Fibroblast of mammary gland (primary cell): Measurements from ENCODE around the gene CT45A3.
A peak's percentile ranks its signal among the peaks of the same experiment; 100 is the strongest.
"Not testable (repeated sequence)": the region's sequence is repeated elsewhere in the genome, so short reads cannot be mapped to it uniquely, and the experiment has no call there.

Source experiments
- DNase-seq: peaks from one replicate; pipeline ENCODE4 v3.0.0-alpha.2; 2010; ENCODE audit warnings: low read depth
- H3K4me3 ChIP-seq: 2 replicates; pipeline ENCODE4 v1.5.1; 2011; ENCODE audit warnings: low read depth, mild to moderate bottlenecking, low read length, moderate library complexity; ENCODE audit not compliant: control insufficient read depth
- TF ChIP-seq, protein P1 (sequence below): conservative IDR thresholded peaks from 2 replicates; pipeline ENCODE4 v1.5.1; 2011; ENCODE audit warnings: low read depth, low read length, inconsistent platforms; ENCODE audit not compliant: control insufficient read depth, insufficient read depth

Gene CT45A3

GRCh38 chrX:135768091-135768490 lies at the start of gene CT45A3:
TSS of gene CT45A3 (minus strand) at chrX:135768191. CDS start at chrX:135764444, 3,747 bp downstream.
- H3K4me3 ChIP-seq, DNase-seq: not testable (repeated sequence)

DNA sequence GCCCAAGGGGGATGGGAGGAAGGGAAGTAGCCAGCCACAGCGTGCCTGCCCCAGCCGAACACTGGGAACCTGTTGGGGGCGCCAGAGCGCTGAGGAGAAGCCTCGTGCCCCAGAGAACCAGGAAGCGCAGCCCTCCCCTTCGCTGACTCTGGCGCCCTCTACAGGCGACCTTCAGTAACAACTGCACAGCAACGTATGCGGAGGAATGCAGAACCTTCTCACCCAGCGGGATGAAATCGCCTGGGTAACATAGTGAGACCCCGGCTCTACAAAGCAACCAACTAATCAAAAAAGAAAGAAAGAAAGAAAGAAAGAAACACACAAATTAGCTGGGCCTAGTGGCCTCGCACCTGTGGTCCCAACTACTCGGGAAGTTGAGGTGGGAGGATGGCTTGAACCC lies 34.7 kb upstream of the CT45A3 start, which contains the start of gene CT45A6:
Gene CT45A6 (minus strand): TSS at position 101 of the 400 bp plus-strand sequence. CDS start 3,794 bp downstream, outside the sequence.
- H3K4me3 ChIP-seq, DNase-seq: not testable (repeated sequence)

DNA sequence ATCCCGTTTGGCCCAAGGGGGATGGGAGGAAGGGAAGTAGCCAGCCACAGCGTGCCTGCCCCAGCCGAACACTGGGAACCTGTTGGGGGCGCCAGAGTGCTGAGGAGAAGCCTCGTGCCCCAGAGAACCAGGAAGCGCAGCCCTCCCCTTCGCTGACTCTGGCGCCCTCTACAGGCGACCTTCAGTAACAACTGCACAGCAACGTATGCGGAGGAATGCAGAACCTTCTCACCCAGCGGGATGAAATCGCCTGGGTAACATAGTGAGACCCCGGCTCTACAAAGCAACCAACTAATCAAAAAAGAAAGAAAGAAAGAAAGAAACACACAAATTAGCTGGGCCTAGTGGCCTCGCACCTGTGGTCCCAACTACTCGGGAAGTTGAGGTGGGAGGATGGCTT lies 17.4 kb upstream of the CT45A3 start, which contains the start of gene CT45A5:
Gene CT45A5 (minus strand): TSS at position 101 of the 400 bp plus-strand sequence. CDS start 3,774 bp downstream, outside the sequence.
- not testable (repeated sequence) for DNase-seq, H3K4me3 ChIP-seq

- not testable (repeated sequence) for DNase-seq, H3K4me3 ChIP-seq
These were observed 23.3 kb downstream of the CT45A3 start for GRCh38 chrX:135744739-135745138.

DNA sequence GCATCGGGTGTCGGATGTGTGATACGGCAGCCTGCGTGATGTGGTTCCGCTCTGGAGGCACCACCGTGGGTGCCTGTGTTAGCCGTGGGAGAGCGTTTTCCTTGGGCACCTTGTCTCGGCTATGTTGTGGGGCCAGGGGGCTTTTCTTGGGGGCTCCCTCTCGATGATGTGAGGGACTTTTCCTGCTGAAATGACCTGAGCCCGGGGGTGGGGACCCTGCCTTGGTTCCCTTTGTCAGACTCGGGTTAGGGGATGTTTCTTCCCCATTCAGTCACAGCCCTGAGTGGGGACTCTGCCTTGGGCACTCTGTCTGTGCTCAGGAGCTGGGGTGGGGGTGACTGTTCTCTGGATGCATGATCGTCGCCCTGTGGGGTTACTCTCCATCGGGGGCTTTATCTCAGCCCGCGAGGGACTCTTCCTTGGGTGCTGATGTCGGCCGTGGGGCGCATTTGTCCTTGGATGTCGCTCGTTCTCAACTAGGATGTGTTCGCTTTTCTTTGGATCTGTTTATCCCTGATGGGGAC lies 26.7 kb downstream of the CT45A3 start:
- TF ChIP-seq, protein P1, sequence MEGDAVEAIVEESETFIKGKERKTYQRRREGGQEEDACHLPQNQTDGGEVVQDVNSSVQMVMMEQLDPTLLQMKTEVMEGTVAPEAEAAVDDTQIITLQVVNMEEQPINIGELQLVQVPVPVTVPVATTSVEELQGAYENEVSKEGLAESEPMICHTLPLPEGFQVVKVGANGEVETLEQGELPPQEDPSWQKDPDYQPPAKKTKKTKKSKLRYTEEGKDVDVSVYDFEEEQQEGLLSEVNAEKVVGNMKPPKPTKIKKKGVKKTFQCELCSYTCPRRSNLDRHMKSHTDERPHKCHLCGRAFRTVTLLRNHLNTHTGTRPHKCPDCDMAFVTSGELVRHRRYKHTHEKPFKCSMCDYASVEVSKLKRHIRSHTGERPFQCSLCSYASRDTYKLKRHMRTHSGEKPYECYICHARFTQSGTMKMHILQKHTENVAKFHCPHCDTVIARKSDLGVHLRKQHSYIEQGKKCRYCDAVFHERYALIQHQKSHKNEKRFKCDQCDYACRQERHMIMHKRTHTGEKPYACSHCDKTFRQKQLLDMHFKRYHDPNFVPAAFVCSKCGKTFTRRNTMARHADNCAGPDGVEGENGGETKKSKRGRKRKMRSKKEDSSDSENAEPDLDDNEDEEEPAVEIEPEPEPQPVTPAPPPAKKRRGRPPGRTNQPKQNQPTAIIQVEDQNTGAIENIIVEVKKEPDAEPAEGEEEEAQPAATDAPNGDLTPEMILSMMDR, result no peak
- H3K4me3 ChIP-seq, result no peak overlapping the region
- DNase-seq, result no peak

GRCh38 chrX:135740681-135741149 lies 27.3 kb downstream of the CT45A3 start:
- H3K4me3 ChIP-seq, result no peak overlapping the region
- TF ChIP-seq, protein P1, result peak; percentile 28
- DNase-seq, result no peak

GRCh38 chrX:135737366-135738071 lies 30.5 kb downstream of the CT45A3 start:
- no peak overlapping the region for H3K4me3 ChIP-seq
- DNase-seq, result peak; percentile 3
- TF ChIP-seq, protein P1, result no peak

DNA sequence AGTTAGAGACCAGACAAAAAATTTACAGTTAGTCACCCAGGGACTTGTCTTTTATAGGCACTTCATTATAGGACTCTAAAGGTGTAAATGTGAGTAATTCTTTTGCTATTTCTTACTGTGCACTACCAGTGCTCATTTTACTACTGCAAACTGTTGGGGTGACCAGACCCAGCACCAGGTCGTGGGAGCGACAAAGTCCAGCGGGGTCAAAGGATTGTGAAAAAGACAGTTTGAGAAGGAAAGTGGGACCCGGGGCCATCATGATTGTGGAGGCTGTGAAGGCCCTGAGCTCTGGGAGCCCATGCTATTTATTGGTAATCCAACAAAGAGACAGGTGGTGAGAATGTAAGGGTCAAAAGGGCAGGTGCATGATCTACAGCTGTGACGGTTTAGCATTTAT lies 33.3 kb downstream of the CT45A3 start:
- H3K4me3 ChIP-seq, DNase-seq: not testable (repeated sequence)

DNA sequence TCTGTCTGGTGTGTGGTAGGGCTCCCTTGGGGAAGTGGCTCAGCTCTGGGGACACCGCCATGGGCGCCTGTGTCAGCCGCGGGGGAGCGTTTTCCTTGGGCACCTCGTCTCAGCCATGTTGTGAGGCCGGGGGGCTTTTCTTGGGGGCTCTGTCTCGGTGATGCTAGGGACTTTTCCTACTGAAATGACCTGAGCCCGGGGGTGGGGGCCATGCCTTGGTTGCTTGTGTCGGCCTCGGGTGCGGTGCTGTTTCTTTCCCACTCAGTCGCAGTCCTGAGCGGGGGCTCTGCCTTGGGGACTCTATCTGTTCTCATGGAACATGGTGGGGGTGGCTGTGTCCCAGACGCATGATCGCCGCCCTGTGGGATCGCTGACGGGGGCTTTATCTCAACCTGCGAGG lies 54.2 kb downstream of the CT45A3 start:
- H3K4me3 ChIP-seq, result no peak overlapping the region
- DNase-seq, result no peak
- TF ChIP-seq, protein P1, result no peak
